Breast epithelium (tissue), 4 donors: ENCODE results near the gene FERMT3. TPM values are rescaled to one million over a fixed set of nuclear protein-coding genes. Genes with fewer than 3 reads are reported as not detected.

Experiments used
- DNase-seq, 2 donors: peaks; one replicate each; pipeline ENCODE4 v3.0.0-alpha.2; 2019; ENCODE audit warnings: low spot score in 2 of 2
- H3K27ac ChIP-seq, 2 donors: fragments of 200-600 bp; sonication (generic) in 1 of 2; one replicate each; pipeline ENCODE4 v1.5.1; 2016 to 2019; ENCODE audit warnings: mild to moderate bottlenecking in 1 of 2
- H3K27me3 ChIP-seq, 2 donors: fragments of 200-600 bp; sonication (generic) in 1 of 2; one replicate each; pipeline versions ENCODE4 v1.5.1 to v1.6.0; 2017 to 2019; ENCODE audit warnings: control low read depth in 1 of 2, mild to moderate bottlenecking in 1 of 2
- H3K36me3 ChIP-seq: fragments of 200-600 bp; one replicate; pipeline ENCODE4 v1.5.1; 2019
- H3K4me1 ChIP-seq, 2 donors: fragments of 200-600 bp; sonication (generic); one replicate each; pipeline ENCODE4 v1.5.1; 2016 to 2019; ENCODE audit warnings: control low read depth in 1 of 2
- H3K4me3 ChIP-seq, 3 donors: fragments of 200-600 bp; sonication (generic); 1 replicate in 2 of 3; 2 replicates in 1 of 3; pipeline ENCODE4 v1.5.1; 2016 to 2019; ENCODE audit warnings: mild to moderate bottlenecking in 3 of 3, moderate library complexity in 2 of 3
- H3K9me3 ChIP-seq, 2 donors: fragments of 200-600 bp; sonication (generic) in 1 of 2; one replicate each; pipeline ENCODE4 v1.5.1; 2016 to 2019; ENCODE audit warnings: control low read depth in 1 of 2
- POLR2A ChIP-seq: fragments of 450-650 bp; IDR thresholded peaks from one replicate; pipeline ENCODE4 v1.6.1; 2016; ENCODE audit warnings: antibody characterized with exemption, mild to moderate bottlenecking, moderate library complexity
- POLR2AphosphoS5 ChIP-seq, 3 donors: sonication (generic); formaldehyde crosslinking; IDR thresholded peaks; one replicate each; pipeline ENCODE4 v1.6.1; 2017; ENCODE audit warnings: antibody characterized with exemption in 3 of 3
- intact Hi-C: fragments of 100-400 bp; cut with DNase I; formaldehyde crosslinking; loops from one replicate; pipeline ENCODE4 v1.15.1; 2023; ENCODE audit warnings: low total_unique reads
- total RNA-seq, 3 donors: library from RNA; depleted of rRNA; stranded (reverse); fragments of >200 nt; gene quantifications; one replicate each; pipeline ENCODE4 v1.1.0, GENCODE V29; 2016
- TF ChIP-seq, protein P1 (sequence below), 3 donors: fragments of 450-650 bp; IDR thresholded peaks; one replicate each; pipeline ENCODE4 v1.5.1; 2016 to 2017; ENCODE audit warnings: antibody characterized with exemption in 3 of 3, mild to moderate bottlenecking in 3 of 3, moderate library complexity in 3 of 3

Gene FERMT3
- total RNA-seq, 3 donors from 2014 or later, result 14.0 to 42.2 (median 17.4) TPM

DNA sequence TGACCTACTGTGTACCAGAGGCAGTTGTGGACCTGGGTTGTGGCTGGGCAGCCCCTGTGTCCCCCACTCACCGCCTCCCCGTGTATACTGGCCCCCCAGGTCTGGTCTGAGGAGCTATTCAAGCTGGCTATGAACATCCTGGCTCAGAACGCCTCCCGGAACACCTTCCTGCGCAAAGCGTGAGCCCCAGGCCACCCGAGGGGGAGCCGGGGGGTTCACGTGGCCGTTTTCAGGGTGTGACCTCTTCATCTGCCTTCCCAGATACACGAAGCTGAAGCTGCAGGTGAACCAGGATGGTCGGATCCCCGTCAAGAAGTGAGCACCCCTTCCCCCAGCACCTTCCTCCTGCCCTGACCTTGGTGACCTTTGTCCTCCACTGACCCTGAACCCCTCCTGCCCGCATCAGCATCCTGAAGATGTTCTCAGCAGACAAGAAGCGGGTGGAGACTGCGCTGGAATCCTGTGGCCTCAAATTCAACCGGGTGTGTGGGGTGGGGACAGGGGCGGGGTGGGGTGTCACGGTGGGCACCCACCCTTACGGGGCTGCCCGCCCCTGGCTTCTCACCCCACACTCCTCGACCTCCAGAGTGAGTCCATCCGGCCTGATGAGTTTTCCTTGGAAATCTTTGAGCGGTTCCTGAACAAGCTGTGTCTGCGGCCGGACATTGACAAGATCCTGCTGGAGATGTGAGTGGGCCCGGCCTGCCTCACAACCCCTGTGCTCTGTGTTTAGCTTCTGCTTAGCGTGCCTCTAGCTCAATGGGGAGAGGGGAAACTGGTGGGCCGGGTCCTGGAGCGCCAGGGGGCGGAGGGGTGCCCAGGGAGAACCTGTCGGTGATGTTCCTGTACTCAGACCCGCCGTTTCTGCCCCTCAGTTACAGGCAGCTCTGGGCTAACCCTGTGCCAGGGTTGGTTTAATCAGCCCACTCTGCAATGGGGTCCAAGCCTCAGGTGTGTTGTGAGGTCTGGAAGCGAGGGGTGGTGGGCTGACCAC lies 48.9 kb downstream of the FERMT3 start:
- intact Hi-C loops, result no loop called here
- H3K4me1 ChIP-seq, result peaks cover 8 to 9% of the 10 kb centered on the region in 2 donors

DNA sequence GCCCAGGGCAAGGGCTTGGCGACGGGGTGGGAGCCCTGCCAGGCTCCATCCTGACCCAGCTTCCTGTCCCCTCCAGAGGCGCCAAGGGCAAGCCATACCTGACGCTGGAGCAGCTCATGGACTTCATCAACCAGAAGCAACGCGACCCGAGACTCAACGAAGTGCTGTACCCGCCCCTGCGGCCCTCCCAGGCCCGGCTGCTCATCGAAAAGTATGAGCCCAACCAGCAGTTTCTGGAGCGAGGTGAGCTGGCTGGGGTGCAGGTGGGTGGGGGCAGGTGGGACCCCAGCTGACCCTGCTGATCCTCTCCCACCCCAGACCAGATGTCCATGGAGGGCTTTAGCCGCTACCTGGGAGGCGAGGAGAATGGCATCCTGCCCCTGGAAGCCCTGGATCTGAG lies 49.8 kb downstream of the FERMT3 start:
- TF ChIP-seq POLR2AphosphoS5 (IDR thresholded peaks at IDR 0.05), result no peak
- TF ChIP-seq, protein P1, sequence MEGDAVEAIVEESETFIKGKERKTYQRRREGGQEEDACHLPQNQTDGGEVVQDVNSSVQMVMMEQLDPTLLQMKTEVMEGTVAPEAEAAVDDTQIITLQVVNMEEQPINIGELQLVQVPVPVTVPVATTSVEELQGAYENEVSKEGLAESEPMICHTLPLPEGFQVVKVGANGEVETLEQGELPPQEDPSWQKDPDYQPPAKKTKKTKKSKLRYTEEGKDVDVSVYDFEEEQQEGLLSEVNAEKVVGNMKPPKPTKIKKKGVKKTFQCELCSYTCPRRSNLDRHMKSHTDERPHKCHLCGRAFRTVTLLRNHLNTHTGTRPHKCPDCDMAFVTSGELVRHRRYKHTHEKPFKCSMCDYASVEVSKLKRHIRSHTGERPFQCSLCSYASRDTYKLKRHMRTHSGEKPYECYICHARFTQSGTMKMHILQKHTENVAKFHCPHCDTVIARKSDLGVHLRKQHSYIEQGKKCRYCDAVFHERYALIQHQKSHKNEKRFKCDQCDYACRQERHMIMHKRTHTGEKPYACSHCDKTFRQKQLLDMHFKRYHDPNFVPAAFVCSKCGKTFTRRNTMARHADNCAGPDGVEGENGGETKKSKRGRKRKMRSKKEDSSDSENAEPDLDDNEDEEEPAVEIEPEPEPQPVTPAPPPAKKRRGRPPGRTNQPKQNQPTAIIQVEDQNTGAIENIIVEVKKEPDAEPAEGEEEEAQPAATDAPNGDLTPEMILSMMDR (IDR thresholded peaks at IDR 0.05), result no peak
- TF ChIP-seq POLR2A, result no peak
- Histone ChIP-seq H3K9me3 (no peaks in the 10 kb centered on the region), H3K4me3 (no peak overlapping the region), H3K27ac (no peak overlapping the region), H3K36me3 (no peaks in the 10 kb centered on the region), H3K27me3 (no peaks in the 10 kb centered on the region), H3K4me1 (peaks cover 8 to 9% of the 10 kb centered on the region in 2 donors)
- intact Hi-C loops, result no loop called here
- DNase-seq, result no peak

More for the DNA sequence above, 48.9 kb downstream of the FERMT3 start:
- H3K27me3 ChIP-seq, result no peaks in the 10 kb centered on the region
- no peak overlapping the region for H3K27ac ChIP-seq
- TF ChIP-seq POLR2A (no peak), POLR2AphosphoS5 (IDR thresholded peaks at IDR 0.05) (no peak)
- TF ChIP-seq, protein P1 (IDR thresholded peaks at IDR 0.05), result no peak
- no peak overlapping the region for H3K4me3 ChIP-seq
- no peaks in the 10 kb centered on the region for H3K9me3 ChIP-seq
- DNase-seq, result no peak
- H3K36me3 ChIP-seq, result no peaks in the 10 kb centered on the region

DNA sequence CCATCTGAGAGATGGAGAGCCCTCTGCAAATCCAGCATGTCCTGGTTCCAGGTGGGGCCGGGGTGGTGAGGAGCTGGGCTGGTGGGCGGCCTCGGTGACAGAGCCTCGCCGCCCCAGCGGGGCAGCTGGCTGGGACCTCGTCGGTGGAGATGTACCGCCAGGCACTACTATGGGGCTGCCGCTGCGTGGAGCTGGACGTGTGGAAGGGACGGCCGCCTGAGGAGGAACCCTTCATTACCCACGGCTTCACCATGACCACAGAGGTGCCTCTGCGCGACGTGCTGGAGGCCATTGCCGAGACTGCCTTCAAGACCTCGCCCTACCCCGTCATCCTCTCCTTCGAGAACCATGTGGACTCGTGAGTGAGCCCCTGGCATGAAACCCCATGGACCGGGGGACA lies 51.8 kb downstream of the FERMT3 start:
- Histone ChIP-seq H3K4me3 (no peak overlapping the region), H3K27ac (no peak overlapping the region), H3K36me3 (no peaks in the 10 kb centered on the region), H3K9me3 (no peaks in the 10 kb centered on the region), H3K4me1 (no peaks in the 10 kb centered on the region), H3K27me3 (no peaks in the 10 kb centered on the region)
- TF ChIP-seq, protein P1 (IDR thresholded peaks at IDR 0.05), result no peak
- no peak for TF ChIP-seq POLR2AphosphoS5 (IDR thresholded peaks at IDR 0.05)
- TF ChIP-seq POLR2A, result no peak
- no peak for DNase-seq
- intact Hi-C loops, result no loop called here

DNA sequence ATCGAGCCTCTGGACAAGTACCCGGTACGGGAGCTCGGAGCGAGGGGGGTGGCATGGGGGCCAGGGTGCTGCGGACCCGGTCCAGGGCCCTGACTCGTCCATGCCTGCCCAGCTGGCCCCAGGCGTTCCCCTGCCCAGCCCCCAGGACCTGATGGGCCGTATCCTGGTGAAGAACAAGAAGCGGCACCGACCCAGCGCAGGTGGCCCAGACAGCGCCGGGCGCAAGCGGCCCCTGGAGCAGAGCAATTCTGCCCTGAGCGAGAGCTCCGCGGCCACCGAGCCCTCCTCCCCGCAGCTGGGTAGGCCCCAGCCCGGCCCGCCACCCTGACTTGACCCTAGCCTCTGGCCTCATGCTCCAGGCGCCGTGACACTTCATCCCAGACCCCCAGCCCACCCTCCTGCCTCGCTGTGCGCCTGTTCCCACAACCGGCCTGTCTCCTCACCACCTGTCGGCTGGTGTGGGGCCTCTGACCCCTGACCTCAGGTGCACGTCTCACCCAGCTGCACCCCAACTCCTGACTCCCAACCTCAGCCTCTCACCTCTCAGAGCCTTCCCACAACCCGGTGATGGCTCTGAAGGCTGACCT lies 52.5 kb downstream of the FERMT3 start:
- DNase-seq, result no peak
- Histone ChIP-seq H3K4me3 (no peak overlapping the region), H3K27ac (no peak overlapping the region), H3K9me3 (no peaks in the 10 kb centered on the region), H3K36me3 (no peaks in the 10 kb centered on the region), H3K27me3 (no peaks in the 10 kb centered on the region), H3K4me1 (no peaks in the 10 kb centered on the region)
- intact Hi-C loops, result no loop called here
- TF ChIP-seq, protein P1 (IDR thresholded peaks at IDR 0.05), result no peak

DNA sequence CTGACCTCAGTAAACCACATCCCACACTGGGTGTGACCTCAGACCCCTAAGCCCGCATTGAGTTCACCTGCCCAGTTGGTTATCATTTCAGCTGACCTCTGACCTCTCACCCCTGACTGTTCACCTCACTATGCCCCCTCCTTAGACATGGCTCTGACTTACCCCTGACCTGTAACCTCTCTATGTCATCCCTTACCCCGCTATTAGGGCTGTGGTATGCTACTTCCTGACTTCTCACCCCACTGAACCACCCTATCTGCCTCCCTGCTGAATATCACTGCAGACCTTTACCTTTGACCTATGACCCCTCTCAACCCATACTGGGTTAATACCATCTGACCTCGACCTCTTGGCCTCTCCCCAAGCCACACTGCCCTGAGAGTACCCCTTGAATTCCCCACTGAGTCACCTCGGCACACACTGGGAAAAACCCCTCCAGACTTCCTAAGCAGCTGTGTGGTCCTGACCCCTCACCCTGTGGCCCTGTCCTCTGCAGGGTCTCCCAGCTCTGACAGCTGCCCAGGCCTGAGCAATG lies 53.1 kb downstream of the FERMT3 start:
- Histone ChIP-seq H3K4me3 (no peak overlapping the region), H3K4me1 (no peaks in the 10 kb centered on the region), H3K27me3 (no peaks in the 10 kb centered on the region), H3K9me3 (no peaks in the 10 kb centered on the region), H3K36me3 (no peaks in the 10 kb centered on the region), H3K27ac (no peak overlapping the region)
- intact Hi-C loops, result no loop called here
- no peak for DNase-seq
- TF ChIP-seq POLR2A (no peak), POLR2AphosphoS5 (IDR thresholded peaks at IDR 0.05) (no peak)
- TF ChIP-seq, protein P1 (IDR thresholded peaks at IDR 0.05), result no peak
